ENCODE measurements around the gene KIF23.

GRCh38 chr15:69403594-69403993 lies 10.6 kb upstream of the KIF23 start:
- TF ChIP-seq POLR2A (IDR thresholded peaks at IDR 0.05) (no peak), CTCF (IDR thresholded peaks at IDR 0.05) (no peak)

All from uterus (tissue), 2 donors.